Mucosa of descending colon (tissue), 3 donors: Measurements from ENCODE around the gene PDK3. TPM values are rescaled to one million over a fixed set of nuclear protein-coding genes. Genes with fewer than 3 reads are reported as not detected.

Source experiments
- ATAC-seq: fragments of 200-7000 bp; cut with Tn5 transposase; one replicate; pipeline ENCODE4 v1.9.1; 2020; ENCODE audit warnings: mild to moderate bottlenecking, moderate library complexity
- DNase-seq, 3 donors: peaks; one replicate each; pipeline ENCODE4 v3.0.0-alpha.2; 2020
- H3K36me3 ChIP-seq: fragments of 200-600 bp; one replicate; pipeline ENCODE4 v1.8.0; 2021; ENCODE audit warnings: low read depth, mild to moderate bottlenecking
- H3K4me1 ChIP-seq: fragments of 200-600 bp; one replicate; pipeline ENCODE4 v1.8.0; 2021; ENCODE audit warnings: low read depth, mild to moderate bottlenecking
- H3K4me3 ChIP-seq: fragments of 200-600 bp; one replicate; pipeline ENCODE4 v1.8.0; 2021; ENCODE audit warnings: mild to moderate bottlenecking
- H3K9me3 ChIP-seq: fragments of 200-600 bp; one replicate; pipeline ENCODE4 v1.8.0; 2021; ENCODE audit warnings: mild to moderate bottlenecking
- CTCF ChIP-seq: fragments of 200-600 bp; IDR thresholded peaks from one replicate; pipeline ENCODE4 v1.8.0; 2022; ENCODE audit warnings: antibody characterized with exemption, mild to moderate bottlenecking
- intact Hi-C, 2 donors: fragments of 100-400 bp; cut with DNase I in 1 of 2; cut with micrococcal nuclease in 1 of 2; formaldehyde crosslinking; loops; one replicate each; pipeline versions ENCODE4 v1.11.0 to v1.11.1; 2022; cut with DNase I, micrococcal nuclease
- long read RNA-seq, 2 donors: library from polyadenylated mRNA; unstranded; transcript quantifications; one replicate each; pipeline ENCODE4 v2.0.0, GENCODE V29; 2019 to 2021
- total RNA-seq, 3 donors: library from RNA; stranded (reverse); fragmentation: NEBNext Ultra II Directional in 2 of 3; extraction: Animal tissue kit (Norgen Biotek cat#: 25700) in 2 of 3; gene quantifications; one replicate each; pipeline versions ENCODE4 v1.2.1 to v1.2.4, GENCODE V29; 2021 to 2023
- donor health status: DM: no; HTN: no; CAD: no; lungs with moderate emphysema.
- donor health status: DM: no; HTN: no; CAD: no.
- donor health status: DM: no; HTN: yes; CAD: no.

Gene PDK3
- total RNA-seq: 10 to 100 TPM; 15.7 to 47.1 (median 20.0) TPM
- long read RNA-seq, donor 1, transcript PDK3-202 (12 exons, 1,921 nt): major isoform, 11 of 19 reads
- long read RNA-seq, donor 1, transcript PDK3-201 (11 exons, 1,809 nt): minor isoform, 5 of 19 reads
- long read RNA-seq, donor 1, partial matches to known transcripts: 3 of 19 reads
- long read RNA-seq, donor 1, other reads (novel, unspliced or antisense): 0 of 19 reads
- long read RNA-seq, donor 2, transcript PDK3-202 (12 exons, 1,921 nt): major isoform, 6 of 14 reads
- long read RNA-seq, donor 2, partial matches to known transcripts: 5 of 14 reads
- long read RNA-seq, donor 2, other reads (novel, unspliced or antisense): 0 of 14 reads

- DNase-seq (peak; percentile 91 to 95 (median 93)), ATAC-seq (peak; percentile 98)
- peak within 1 kb of the TSS; percentile 46 for H3K4me3 ChIP-seq
- H3K4me1 ChIP-seq: no peaks in the 10 kb centered on the region
- H3K36me3 ChIP-seq: no peaks in the 10 kb centered on the region
- no peaks in the 10 kb centered on the region for H3K9me3 ChIP-seq
- intact Hi-C loops: no loop called here
- no peak for TF ChIP-seq CTCF
These were observed at the start of gene PDK3 for GRCh38 chrX:24464836-24465531. Gene PDK3, plus strand, starts transcription at chrX:24465286. Its CDS starts 170 bp downstream, at chrX:24465456.

- TF ChIP-seq CTCF: no peak
- H3K4me1 ChIP-seq: no peaks in the 10 kb centered on the region
- H3K4me3 ChIP-seq: no peak overlapping the region
- no peak for ATAC-seq
- no peaks in the 10 kb centered on the region for H3K9me3 ChIP-seq
- DNase-seq: no peak
- no peaks in the 10 kb centered on the region for H3K36me3 ChIP-seq
- intact Hi-C loops: no loop called here
These were observed 49.2 kb upstream of the PDK3 start for GRCh38 chrX:24415921-24416320.

- TF ChIP-seq CTCF: no peak
- DNase-seq: no peak
- intact Hi-C loops: no loop called here
- Histone ChIP-seq H3K9me3 (no peaks in the 10 kb centered on the region), H3K4me1 (peaks cover 14% of the 10 kb centered on the region), H3K4me3 (no peak overlapping the region), H3K36me3 (no peaks in the 10 kb centered on the region)
- ATAC-seq: no peak
These were observed 41.1 kb upstream of the PDK3 start for GRCh38 chrX:24423960-24424359.

- TF ChIP-seq CTCF: no peak
- H3K36me3 ChIP-seq: no peaks in the 10 kb centered on the region
- peak in 2 of 3 donors; percentile 17 to 26 for DNase-seq
- peaks cover 14% of the 10 kb centered on the region for H3K4me1 ChIP-seq
- no peak for ATAC-seq
- intact Hi-C loops: no loop called here
- no peak overlapping the region for H3K4me3 ChIP-seq
- H3K9me3 ChIP-seq: no peaks in the 10 kb centered on the region
These were observed 40.1 kb upstream of the PDK3 start for GRCh38 chrX:24424948-24425347.

GRCh38 chrX:24425806-24426205 is 39.3 kb upstream of the PDK3 start:
- intact Hi-C loops: no loop called here
- H3K4me3 ChIP-seq: no peak overlapping the region
- peaks cover 14% of the 10 kb centered on the region for H3K4me1 ChIP-seq
- ATAC-seq (no peak), DNase-seq (no peak)
- TF ChIP-seq CTCF: no peak
- H3K36me3 ChIP-seq: no peaks in the 10 kb centered on the region
- H3K9me3 ChIP-seq: no peaks in the 10 kb centered on the region
